ENCODE measurements around the gene SDC4.

DNA sequence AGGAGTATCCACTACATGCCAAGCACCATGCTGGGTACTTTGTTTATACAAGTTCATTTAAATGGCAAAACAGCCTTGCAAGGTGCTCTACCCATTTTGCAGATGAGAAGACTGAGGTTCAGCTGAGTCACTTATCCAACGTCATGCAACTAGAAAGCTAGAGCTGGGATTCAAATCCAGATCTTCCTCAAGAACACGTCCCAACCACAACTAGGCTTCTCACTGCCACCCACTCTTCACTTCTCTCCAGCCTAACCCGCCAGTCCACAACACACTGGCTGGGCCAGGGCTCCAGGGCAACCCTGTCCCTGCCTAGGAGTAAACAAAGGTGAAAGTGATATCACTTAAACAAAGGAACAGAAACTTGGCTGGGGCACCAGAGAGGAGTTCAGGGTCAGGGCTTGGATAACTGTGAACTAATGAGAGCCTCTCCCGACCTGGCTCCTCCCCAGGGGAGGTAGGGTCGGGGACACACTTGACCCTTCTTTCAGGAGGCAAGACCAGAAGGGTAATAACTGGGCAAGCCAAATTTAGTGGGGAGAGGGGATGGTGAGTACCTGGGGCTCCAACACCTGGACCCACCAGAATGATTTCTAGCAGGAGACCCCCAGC is 7.9 kb downstream of the SDC4 start:
- TF ChIP-seq, protein P1, sequence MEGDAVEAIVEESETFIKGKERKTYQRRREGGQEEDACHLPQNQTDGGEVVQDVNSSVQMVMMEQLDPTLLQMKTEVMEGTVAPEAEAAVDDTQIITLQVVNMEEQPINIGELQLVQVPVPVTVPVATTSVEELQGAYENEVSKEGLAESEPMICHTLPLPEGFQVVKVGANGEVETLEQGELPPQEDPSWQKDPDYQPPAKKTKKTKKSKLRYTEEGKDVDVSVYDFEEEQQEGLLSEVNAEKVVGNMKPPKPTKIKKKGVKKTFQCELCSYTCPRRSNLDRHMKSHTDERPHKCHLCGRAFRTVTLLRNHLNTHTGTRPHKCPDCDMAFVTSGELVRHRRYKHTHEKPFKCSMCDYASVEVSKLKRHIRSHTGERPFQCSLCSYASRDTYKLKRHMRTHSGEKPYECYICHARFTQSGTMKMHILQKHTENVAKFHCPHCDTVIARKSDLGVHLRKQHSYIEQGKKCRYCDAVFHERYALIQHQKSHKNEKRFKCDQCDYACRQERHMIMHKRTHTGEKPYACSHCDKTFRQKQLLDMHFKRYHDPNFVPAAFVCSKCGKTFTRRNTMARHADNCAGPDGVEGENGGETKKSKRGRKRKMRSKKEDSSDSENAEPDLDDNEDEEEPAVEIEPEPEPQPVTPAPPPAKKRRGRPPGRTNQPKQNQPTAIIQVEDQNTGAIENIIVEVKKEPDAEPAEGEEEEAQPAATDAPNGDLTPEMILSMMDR (IDR thresholded peaks at IDR 0.05) = no peak
- TF ChIP-seq POLR2AphosphoS5 (IDR thresholded peaks at IDR 0.05) = no peak
- TF ChIP-seq POLR2A (IDR thresholded peaks at IDR 0.05) = no peak
